Measurements from ENCODE around the gene CD86.
"Not testable (repeated sequence)": the region's sequence is repeated elsewhere in the genome, so short reads cannot be mapped to it uniquely, and the experiment has no call there.

Gene CD86

GRCh38 chr3:122055215-122055614, at the start of gene CD86:
Gene CD86, plus strand, starts transcription at chr3:122055362. Its CDS starts 128 bp downstream, at chr3:122055490.
- DNase-seq = no peak

- DNase-seq = no peak
Measured at GRCh38 chr3:122006267-122006666, 48.9 kb upstream of the CD86 start.

DNA sequence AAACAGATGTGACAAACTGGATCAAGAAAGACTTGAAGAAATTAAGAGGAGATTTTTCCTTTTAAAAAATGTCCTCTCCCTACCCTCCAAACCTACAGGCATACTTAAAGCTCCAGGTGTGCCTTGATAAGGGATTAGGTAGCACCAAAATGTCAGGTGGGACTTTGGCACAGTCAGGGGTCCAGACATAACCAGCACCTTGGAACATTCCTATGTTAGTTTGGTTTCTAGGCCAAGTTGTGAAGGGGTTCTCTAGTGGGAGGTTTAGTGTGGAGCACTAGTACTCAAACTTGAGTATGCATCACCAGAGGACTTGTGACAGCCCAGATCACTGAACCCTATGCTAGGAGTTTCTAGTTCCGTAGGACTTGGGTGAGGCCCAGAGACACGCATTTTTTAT, 47.0 kb upstream of the CD86 start:
- DNase-seq = no peak

DNA sequence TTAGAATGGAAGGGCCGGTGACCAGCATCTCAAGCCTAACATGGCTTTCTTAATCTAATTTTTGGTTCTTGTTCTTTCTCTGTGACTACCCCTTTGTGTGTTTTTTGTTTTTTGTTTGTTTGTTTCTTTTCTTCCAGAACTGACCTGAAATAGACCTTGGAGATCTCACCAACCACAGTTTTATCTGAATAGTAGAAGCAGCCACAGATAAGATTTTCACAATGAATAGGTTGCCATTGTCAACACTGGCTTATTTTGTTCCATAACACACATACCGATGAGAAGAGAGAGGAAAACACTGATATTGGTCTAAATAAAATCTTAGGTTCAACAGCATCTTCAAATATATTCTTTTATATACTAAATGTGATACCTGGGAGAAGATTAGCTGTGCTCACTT, 44.7 kb upstream of the CD86 start:
- DNase-seq = no peak

GRCh38 chr3:122011396-122011795, 43.8 kb upstream of the CD86 start:
- DNase-seq = no peak

GRCh38 chr3:122012821-122013220, 42.3 kb upstream of the CD86 start:
- no peak for DNase-seq

GRCh38 chr3:122013448-122013925, 41.7 kb upstream of the CD86 start:
- DNase-seq = no peak

GRCh38 chr3:122014741-122015140, 40.4 kb upstream of the CD86 start:
- no peak for DNase-seq

- no peak for DNase-seq
Measured at GRCh38 chr3:122019493-122019892, 35.7 kb upstream of the CD86 start.

DNA sequence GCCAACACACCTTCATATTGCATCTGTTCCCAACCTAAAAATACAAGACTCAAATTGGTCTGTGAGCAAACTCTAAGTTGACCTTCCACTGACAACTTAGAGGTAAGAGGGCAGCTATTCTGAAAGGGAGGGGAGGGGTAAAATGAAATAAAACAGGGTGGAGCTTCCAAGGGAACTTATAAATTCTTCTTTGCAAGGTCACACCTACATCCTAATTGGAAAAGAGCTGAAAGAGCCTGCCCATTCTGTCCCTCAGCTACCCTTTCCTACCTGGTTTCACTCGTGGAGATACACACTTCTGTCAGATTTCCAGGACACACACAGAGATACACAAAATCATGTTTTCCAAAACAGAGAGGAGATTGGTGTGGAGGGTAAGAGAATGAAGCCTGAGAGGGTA, 34.1 kb upstream of the CD86 start:
- no peak for DNase-seq

DNA sequence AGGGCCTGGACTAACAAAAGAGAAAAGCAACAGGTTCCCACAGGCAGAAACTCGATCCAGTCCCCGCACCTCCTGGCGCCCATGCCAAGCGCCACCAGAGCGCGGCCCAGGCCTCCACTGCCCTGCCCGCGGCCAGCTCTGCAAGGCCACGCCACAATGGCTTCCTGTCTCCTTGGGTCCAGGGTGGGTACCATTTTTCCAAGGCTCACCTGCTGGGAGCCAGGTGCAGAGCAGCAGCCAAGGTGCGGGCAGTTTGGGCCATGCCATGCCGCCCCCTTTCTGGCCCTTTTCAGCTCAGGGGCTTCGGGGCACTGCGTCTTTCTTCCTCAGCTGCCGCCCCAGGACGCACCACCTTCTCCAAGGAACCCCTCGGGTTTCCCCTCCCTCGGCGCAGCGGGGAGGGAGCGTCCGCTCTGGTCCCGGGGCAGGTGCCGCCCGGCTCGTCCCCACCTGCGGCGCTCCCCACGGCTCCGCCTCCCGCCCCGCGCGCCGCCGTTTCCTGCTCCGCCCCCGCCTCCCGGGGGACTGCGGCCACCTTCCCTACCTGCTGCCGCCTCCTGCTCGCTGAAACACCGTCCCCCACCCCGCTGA, 33.3 kb upstream of the CD86 start, which contains the start of gene ILDR1:
Gene ILDR1 (minus strand): TSS at position 437 of the 591 bp plus-strand sequence. CDS start 170 bp downstream, at position 267.
- peak; percentile 3 for DNase-seq

DNA sequence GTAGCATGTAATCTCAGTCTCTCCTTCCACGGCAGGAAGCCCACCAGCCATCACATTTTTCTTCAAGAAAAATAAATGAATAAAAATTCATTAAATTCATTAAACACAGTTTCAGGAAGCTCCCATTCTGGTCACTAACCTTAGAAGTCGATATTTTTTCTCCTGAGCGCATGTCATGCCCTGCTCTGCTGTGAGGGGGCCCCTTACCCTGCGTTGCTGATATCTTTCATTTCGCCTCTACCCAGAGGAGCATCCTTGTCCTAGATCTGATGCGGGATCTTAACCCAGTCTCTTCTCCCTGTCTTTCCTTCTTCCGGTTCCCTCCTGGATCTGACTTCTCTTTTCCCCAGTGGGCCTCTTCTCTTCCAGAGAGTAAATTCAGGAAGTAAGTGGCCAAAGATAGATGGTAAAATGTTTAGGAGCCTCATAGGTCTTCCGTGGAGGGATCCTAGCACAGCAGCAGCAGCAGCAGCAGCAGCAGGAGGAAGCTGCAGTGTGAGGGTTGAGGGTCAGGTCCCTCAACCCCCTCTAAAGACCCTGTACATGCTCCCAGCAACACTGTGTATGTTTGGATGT, 31.7 kb upstream of the CD86 start:
- DNase-seq = no peak

- DNase-seq = no peak
Measured at GRCh38 chr3:122024800-122025199, 30.4 kb upstream of the CD86 start.

DNA sequence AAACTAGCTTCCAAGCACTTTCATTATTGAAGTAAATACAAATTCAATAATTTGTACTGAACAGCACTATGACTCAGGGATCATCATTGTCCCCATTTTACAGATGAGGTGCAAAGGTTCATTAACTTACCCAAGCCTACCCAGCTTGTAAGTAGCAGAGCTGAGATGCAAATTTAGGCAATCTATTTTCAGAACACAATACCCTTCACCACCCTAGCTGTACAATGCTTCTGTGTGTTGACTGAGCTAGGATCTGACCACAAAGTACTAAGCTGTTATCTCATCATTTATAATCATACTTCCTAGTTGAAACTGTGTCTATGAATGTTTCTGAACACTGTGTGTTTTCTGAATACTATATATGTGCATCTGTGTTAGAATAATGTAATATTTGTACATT, 29.9 kb upstream of the CD86 start:
- DNase-seq = no peak

GRCh38 chr3:122030381-122031122, 24.6 kb upstream of the CD86 start:
- DNase-seq = no peak

- DNase-seq = no peak
Measured at GRCh38 chr3:122031123-122031468, 24.1 kb upstream of the CD86 start.

DNA sequence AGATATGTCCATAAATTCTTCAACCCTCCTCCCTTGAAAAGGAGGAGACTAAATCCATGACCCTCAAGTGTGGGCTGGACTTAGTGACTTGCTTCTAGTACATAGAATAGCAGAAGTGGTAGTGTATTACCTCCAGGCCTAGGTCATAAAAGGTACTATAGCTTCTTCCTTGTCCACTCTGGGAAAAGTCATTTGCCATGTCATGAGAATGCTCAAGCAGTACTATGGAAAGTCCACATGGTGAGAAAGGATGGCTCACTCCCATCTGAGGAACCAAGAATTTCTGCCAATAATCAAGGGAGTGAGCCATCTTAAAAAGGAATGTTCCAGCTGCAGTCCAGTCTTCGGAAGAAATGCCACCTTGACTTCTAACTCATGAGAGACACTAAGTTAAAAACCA, 22.6 kb upstream of the CD86 start:
- DNase-seq = no peak

DNA sequence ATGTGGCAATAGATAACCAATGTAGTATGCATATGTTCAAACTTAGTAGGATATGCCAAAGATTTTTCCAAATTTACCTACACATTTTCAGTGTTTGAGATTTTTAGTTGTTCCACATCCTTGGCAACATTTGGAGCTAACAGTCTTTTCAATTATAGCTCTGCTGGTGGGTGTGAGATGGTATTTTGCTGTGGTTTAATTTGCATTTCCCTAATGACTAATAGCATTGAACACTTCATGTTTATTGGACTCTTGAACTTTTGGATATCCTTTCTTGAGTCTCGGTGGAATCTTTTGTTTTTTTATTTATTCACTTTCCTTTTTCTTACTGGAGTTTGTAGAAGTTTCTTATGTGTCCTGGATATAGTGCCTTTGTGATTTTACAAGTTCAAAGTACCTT, 22.1 kb upstream of the CD86 start:
- DNase-seq = no peak

- DNase-seq = not testable (repeated sequence)
Measured at GRCh38 chr3:122047296-122047695, 7.9 kb upstream of the CD86 start.

GRCh38 chr3:122047773-122048172, 7.4 kb upstream of the CD86 start:
- DNase-seq = not testable (repeated sequence)

- DNase-seq = no peak
Measured at GRCh38 chr3:122052968-122053367, 2.2 kb upstream of the CD86 start.

DNA sequence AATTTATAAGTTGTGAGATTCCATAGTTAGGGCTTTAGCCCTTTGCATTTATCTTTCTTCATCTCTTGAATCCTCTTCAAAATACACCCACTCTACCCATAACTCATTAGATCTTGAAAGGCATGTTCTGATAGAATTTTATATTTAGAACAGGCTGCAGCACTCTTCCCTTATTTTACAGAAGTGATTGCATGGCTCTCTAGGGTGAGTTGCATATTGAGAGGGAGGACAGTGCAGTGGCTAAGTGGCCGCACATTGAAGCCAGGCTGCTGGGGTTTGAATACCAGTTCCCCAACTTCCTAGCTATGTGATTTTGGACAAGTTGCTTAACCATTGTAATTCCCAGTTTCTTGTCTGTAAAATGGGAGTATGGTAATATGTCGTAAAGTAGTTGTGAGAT, 2.5 kb downstream of the CD86 start:
- DNase-seq = no peak

- no peak for DNase-seq
Measured at GRCh38 chr3:122058294-122058693, 3.1 kb downstream of the CD86 start.

DNA sequence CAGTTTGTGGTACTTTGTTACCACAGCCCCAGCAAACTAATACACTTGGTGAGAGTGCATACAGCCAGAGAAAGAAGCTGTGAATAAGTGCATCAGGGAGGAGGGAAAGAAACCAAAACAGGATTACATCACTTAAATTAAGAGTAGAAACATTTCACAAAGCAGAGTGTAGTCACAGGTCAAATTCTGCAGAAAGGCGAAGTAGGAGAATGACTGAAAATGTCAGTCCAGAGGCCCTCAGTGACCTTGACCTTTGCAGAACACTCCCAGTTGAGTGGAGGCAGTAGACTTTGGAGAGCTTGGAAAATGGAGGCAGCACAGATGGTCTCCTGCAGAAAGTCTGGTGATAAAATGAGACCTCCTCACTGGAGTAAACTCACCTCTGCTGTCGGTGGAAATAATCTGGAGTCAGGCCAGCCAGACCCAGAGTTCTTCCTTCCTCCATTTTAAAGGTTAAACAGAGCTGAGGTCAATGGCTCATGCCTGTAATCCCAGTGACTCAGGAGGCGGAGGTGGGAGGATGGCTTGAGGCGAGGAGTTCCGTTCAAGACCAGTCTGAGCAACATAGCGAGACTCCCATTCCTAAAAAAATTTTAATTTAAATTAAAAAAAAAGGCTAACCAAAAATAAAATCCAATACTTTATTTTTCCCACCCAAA, 5.0 kb downstream of the CD86 start:
- DNase-seq = no peak
